ENCODE data around the gene TMEM31.

DNA sequence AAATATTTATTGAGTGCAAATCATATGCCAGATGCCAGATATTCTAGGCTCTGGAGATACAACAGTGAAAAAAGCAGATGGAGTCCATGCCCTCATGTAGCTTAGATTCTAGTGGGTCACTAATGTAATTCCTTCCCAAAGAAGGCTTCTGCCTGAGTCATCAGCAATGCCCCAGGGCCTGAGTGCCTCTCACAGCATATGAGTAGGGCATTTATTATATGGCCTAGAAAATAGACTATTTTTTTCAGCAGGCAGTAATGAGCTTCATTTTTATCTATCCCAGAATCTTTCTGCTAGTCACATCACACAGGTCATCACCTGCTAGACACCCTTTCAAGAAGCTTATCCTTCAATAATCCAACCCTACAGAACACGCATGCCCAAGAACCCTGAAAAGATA is 22.3 kb downstream of the TMEM31 start:
- TF ChIP-seq GATA2 (IDR thresholded peaks at IDR 0.05; ENCODE audit: low read depth, low read length) (no peak), GATA3 (IDR thresholded peaks at IDR 0.05; ENCODE audit: low read depth, low read length) (no peak)
